ENCODE data around the gene ATXN7L1. TPM values are rescaled to one million over a fixed set of nuclear protein-coding genes. Genes with fewer than 3 reads are reported as not detected.

ATXN7L1 gene
- total and polyA plus RNA-seq, 5 donors, result 2.4 to 6.5 (median 4.5) TPM

DNA sequence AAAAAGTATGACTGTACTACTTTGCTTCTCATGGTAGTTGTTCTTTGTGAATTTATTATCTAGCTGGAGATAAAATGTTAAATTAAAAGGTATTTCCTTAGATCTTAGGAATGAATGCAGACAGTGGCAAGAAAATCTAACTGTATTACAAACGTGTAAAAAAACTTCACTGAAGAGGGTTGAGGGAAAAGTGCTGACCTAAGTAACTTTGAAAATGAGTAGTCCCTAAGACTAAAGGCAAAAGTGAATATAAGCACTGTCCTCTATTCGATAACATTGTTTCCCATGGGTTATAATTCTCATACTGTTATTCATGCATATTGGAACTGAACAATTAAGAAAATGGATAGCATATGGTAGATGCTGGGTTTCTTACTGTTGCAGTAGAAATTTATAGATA lies 148.4 kb downstream of the ATXN7L1 start:
- no peaks in the 10 kb centered on the region for H3K27me3 ChIP-seq (ENCODE audit: control insufficient read depth, insufficient read depth)

DNA sequence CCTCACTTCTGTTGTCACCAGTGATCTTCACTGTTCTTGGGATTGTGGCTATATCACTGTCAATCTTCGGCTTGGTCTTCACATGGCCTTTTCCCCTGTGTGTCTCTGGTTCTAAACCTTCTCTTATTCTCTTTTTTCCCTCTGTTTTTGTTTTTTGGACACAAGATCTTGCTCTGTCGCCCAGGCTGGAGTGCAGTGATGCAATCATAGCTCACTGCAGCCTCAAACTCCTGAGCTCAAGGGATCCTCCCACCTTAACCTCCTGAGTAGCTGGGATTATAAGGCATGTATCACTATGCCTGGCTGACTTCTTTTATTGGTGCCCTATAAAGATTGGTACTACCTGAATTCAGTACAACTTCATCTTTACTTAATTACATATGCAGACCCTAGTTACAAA lies 151.7 kb downstream of the ATXN7L1 start:
- 80% methylated on average over 2 of the region's 2 CpGs for WGBS
- Histone ChIP-seq H3K4me1 (ENCODE audit: control insufficient read depth, insufficient read depth, low read length) (no peaks in the 10 kb centered on the region), H3K4me3 (ENCODE audit: low read length) (no peak overlapping the region), H3K27ac (ENCODE audit: low read length) (no peak overlapping the region), H3K9me3 (ENCODE audit: control insufficient read depth, low read length) (no peaks in the 10 kb centered on the region), H3K27me3 (ENCODE audit: control insufficient read depth, insufficient read depth) (no peaks in the 10 kb centered on the region)
- intact Hi-C loops (cut with DNase I), result no loop called here
- no peak for ATAC-seq
- no peak for DNase-seq

More for the DNA sequence above, 148.4 kb downstream of the ATXN7L1 start:
- no peaks in the 10 kb centered on the region for H3K9me3 ChIP-seq (ENCODE audit: control insufficient read depth, low read length)
- H3K4me3 ChIP-seq (ENCODE audit: low read length), result no peak overlapping the region
- no peak overlapping the region for H3K27ac ChIP-seq (ENCODE audit: low read length)
- H3K4me1 ChIP-seq (ENCODE audit: control insufficient read depth, insufficient read depth, low read length), result no peaks in the 10 kb centered on the region
- WGBS, result 82% methylated on average over 2 of the region's 2 CpGs
- intact Hi-C loops (cut with DNase I), result no loop called here
- ATAC-seq, result no peak
- DNase-seq, result no peak

DNA sequence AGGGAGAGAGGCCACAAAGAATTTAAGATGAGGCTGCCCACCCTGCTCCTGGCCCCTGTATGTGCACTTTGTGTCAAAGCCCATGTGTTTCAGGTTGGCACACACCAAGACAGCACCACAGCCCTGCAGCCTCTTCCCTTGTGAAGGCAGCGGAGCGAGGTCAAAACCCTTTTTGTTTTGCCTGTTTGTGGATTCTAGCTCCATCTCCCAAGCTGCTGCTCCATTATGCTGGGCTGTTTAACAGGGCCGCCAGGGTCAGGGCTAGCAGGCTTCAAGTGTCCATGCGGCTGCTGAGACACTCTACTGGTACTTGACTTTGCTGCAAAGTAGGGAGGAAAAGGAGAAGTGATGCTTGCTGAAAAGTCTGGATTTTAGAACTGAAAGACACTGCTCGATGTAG lies 152.8 kb downstream of the ATXN7L1 start:
- 94% methylated on average over 5 of the region's 5 CpGs for WGBS
- ATAC-seq (no peak), DNase-seq (no peak)
- H3K4me1 ChIP-seq (ENCODE audit: control insufficient read depth, insufficient read depth, low read length), result no peaks in the 10 kb centered on the region
- intact Hi-C loops (cut with DNase I), result no loop called here
- H3K27me3 ChIP-seq (ENCODE audit: control insufficient read depth, insufficient read depth), result no peaks in the 10 kb centered on the region
- no peak overlapping the region for H3K4me3 ChIP-seq (ENCODE audit: low read length)
- no peak overlapping the region for H3K27ac ChIP-seq (ENCODE audit: low read length)
- H3K9me3 ChIP-seq (ENCODE audit: control insufficient read depth, low read length), result no peaks in the 10 kb centered on the region

DNA sequence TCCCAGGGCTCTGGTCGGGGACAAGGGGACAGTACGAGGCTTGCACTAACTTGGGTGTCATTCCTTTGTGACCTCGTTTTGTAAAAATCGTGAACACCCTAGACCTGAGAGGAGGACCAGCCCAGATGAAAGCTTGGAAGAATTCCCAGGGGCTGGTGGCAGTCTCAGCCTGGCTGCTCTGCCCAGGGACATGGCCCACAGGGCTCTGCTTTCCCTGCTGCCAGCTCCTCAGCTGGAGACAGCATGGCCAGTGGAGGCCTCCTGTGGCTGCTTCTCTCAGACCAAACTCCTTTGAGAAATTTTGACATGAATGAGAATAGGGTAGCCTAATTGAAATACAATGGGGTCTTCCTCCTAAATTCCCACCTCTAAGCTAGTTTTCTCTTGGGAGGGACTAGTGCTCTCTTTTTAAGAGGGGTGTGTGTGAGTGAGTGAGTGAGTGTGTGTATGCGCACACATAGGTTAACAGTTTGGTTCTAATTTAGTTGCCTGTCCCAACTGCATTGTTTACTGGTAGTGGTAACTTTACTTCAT lies 154.8 kb downstream of the ATXN7L1 start:
- ATAC-seq, result no peak

DNA sequence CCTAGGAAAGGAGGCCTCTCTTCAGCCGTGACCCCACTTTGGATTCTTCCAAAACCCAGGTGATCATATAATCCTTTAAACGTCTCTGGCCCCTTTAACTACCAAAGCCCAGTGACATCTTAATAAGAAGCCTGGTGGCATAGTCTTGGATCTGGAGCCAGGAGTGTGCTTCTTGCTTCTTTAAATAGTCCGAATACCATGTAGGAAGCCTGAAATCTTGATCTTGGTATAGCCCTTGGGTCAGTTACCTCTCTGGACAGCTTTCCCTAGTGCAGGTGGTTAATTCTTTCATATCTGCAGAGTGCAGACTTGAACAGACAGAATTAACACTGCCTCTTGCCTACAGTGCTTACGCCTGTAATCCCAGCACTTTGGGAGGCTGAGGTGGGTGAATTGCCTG lies 156.5 kb downstream of the ATXN7L1 start:
- ATAC-seq (no peak), DNase-seq (no peak)
- Histone ChIP-seq H3K27ac (ENCODE audit: low read length) (no peak overlapping the region), H3K4me1 (ENCODE audit: control insufficient read depth, insufficient read depth, low read length) (no peaks in the 10 kb centered on the region), H3K9me3 (ENCODE audit: control insufficient read depth, low read length) (no peaks in the 10 kb centered on the region), H3K27me3 (ENCODE audit: control insufficient read depth, insufficient read depth) (no peaks in the 10 kb centered on the region), H3K4me3 (ENCODE audit: low read length) (no peak overlapping the region)
- WGBS, result 86% methylated on average over 4 of the region's 4 CpGs
- intact Hi-C loops (cut with DNase I), result no loop called here

More for the DNA sequence above, 154.8 kb downstream of the ATXN7L1 start:
- intact Hi-C loops (cut with DNase I), result no loop called here
- H3K4me1 ChIP-seq (ENCODE audit: control insufficient read depth, insufficient read depth, low read length), result no peaks in the 10 kb centered on the region
- 92% methylated on average over 5 of the region's 5 CpGs for WGBS
- no peak for DNase-seq
- no peak overlapping the region for H3K4me3 ChIP-seq (ENCODE audit: low read length)
- H3K27me3 ChIP-seq (ENCODE audit: control insufficient read depth, insufficient read depth), result no peaks in the 10 kb centered on the region
- H3K9me3 ChIP-seq (ENCODE audit: control insufficient read depth, low read length), result no peaks in the 10 kb centered on the region
- H3K27ac ChIP-seq (ENCODE audit: low read length), result no peak overlapping the region

DNA sequence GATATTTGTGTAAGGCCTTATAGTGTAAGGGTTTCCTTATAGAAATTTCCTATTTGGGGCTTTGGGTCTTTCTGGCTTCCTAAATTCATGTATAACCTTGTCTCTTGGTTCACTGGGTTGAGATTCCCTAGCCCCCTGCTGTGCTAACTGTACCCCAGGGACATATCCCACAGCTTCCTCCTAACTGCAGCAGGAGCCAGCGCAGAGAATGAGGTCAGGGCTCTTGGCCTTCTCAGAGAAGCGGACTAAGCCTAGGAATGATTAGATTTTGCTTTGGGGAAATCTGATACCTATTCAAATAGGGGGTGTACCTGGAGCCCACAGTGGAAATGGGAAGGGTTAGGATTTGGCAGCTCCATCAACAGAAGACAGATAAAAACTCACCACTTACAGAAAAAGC lies 157.0 kb downstream of the ATXN7L1 start:
- Histone ChIP-seq H3K27ac (ENCODE audit: low read length) (no peak overlapping the region), H3K4me1 (ENCODE audit: control insufficient read depth, insufficient read depth, low read length) (no peaks in the 10 kb centered on the region), H3K9me3 (ENCODE audit: control insufficient read depth, low read length) (no peaks in the 10 kb centered on the region), H3K27me3 (ENCODE audit: control insufficient read depth, insufficient read depth) (no peaks in the 10 kb centered on the region), H3K4me3 (ENCODE audit: low read length) (no peak overlapping the region)
- intact Hi-C loops (cut with DNase I), result no loop called here
- WGBS, result 75% methylated on average over 2 of the region's 2 CpGs
- DNase-seq, result no peak
- ATAC-seq, result peak in 1 of 2 donors; percentile 35

DNA sequence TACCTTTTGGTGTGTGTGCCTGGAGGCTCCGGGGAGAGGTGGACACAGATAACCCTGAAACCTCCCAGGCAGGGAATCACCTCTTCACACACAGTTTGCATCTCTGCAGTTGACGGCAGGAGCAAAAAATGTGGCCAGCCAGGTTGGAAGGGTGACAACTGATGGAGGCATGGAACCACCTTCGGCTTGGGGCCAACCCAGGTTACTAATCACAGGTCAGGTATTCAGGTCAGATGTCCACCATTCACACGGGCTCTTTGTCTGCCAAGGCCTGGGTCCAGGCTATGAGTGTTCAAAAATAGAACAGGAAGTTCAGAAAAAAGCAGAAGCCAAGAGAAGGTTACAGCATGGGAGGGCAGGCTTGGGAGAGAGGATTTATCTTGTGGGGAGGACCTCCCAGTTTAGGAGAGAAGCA lies 157.9 kb downstream of the ATXN7L1 start:
- WGBS, result 41% methylated on average over 4 of the region's 4 CpGs
- Histone ChIP-seq H3K4me3 (ENCODE audit: low read length) (no peak overlapping the region), H3K27me3 (ENCODE audit: control insufficient read depth, insufficient read depth) (no peaks in the 10 kb centered on the region), H3K4me1 (ENCODE audit: control insufficient read depth, insufficient read depth, low read length) (no peaks in the 10 kb centered on the region), H3K27ac (ENCODE audit: low read length) (no peak overlapping the region), H3K9me3 (ENCODE audit: control insufficient read depth, low read length) (no peaks in the 10 kb centered on the region)
- ATAC-seq (peak; percentile 18 to 49), DNase-seq (no peak)
- intact Hi-C loops (cut with DNase I), result no loop called here

DNA sequence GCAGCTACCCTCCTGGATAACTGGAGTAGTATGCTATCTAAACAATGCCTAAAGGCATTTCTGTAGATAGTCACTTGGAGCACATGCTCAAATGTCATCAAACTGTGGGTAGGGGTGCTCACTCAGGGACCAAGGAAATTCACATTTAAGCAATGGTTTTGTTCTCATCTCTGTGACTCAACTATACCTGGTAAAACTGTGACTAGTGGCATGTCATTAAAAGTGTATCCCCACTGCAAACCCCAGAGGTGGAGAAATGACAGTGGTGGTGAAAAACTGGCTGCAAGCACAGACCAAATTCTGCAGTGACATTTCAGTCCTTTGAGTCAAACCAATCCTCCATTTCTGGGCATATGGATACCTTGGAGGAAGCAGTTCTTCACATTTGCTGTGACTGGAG lies 160.9 kb downstream of the ATXN7L1 start:
- DNase-seq (no peak), ATAC-seq (no peak)
- intact Hi-C loops (cut with DNase I), result no loop called here
- H3K4me3 ChIP-seq (ENCODE audit: low read length), result no peak overlapping the region
- no peak overlapping the region for H3K27ac ChIP-seq (ENCODE audit: low read length)
- peaks cover 2% of the 10 kb centered on the region for H3K9me3 ChIP-seq (ENCODE audit: control insufficient read depth, low read length)
- no peaks in the 10 kb centered on the region for H3K4me1 ChIP-seq (ENCODE audit: control insufficient read depth, insufficient read depth, low read length)
- no peaks in the 10 kb centered on the region for H3K27me3 ChIP-seq (ENCODE audit: control insufficient read depth, insufficient read depth)

DNA sequence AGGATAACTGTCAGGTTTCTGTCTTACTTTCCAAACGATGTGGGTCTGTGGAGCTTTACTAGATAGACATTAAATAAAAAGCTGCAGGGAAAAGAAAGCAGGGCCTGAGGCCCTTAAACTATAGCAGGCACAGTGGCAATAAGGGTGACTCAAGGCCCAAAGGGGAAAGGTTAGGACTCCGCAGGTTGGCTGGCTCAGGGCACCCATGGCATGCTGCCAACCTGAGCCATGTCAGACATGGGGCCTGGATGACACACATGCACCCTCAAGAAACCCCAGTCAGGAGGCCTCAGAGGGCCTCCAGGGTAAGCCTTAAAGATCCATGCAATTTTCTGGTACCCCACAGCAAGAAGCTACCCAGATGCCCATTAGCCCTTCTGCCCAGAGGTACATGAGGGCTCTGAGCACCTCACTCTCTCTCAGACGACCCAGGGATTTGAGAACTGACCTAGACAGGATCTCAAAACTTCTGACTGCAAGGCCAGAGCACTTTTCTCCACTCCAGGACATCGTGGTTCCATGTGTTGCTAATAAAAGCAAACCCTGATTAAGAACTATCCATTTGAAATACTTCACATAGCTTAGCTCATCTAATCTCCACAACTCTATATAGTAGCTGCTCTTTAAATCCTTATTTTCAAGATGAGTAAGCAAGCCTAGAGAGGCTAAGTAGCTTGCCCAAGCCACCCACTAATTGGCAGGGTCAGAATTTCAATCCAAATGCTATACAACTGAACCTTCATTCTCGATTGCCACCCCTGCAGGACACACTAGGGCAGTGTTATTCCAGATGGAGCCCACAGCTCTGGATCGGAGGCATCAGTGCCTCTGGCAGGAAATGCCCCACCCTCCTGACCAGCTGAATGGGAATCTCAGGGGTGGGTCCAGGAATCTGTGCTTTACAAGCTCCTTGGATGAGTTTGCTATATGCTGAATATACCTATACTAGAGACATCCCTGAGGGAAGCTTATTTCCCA lies 162.6 kb downstream of the ATXN7L1 start:
- peak in 1 of 2 donors; percentile 54 for ATAC-seq
- intact Hi-C loops (cut with DNase I), result no loop called here
- H3K4me3 ChIP-seq (ENCODE audit: low read length), result no peak overlapping the region
- H3K4me1 ChIP-seq (ENCODE audit: control insufficient read depth, insufficient read depth, low read length), result no peaks in the 10 kb centered on the region
- H3K27me3 ChIP-seq (ENCODE audit: control insufficient read depth, insufficient read depth), result no peaks in the 10 kb centered on the region
- no peak overlapping the region for H3K27ac ChIP-seq (ENCODE audit: low read length)
- H3K9me3 ChIP-seq (ENCODE audit: control insufficient read depth, low read length), result peaks cover 2% of the 10 kb centered on the region
- peak in 1 of 3 donors; percentile 49 for DNase-seq
- WGBS, result 66% methylated on average over 6 of the region's 6 CpGs

DNA sequence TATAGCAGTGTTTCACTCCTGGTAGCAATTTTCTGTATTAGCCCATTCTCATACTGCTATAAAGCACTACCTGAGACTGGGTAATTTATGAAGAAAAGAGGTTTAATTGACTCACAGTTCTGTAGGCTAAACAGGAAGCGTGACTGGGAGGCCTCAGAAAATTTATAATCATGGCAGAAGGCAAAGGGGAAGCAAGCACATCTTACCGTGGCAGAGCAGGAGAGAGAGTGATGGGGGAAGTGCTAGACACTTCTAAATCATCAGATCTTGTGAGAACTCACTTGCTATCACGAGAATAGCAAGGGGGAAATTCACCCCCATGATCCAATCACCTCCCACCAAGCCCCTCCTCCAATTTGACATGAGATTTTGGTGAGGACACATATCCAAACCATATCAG lies 163.5 kb downstream of the ATXN7L1 start:
- H3K27me3 ChIP-seq (ENCODE audit: control insufficient read depth, insufficient read depth), result no peaks in the 10 kb centered on the region
- no peak for ATAC-seq
- H3K4me3 ChIP-seq (ENCODE audit: low read length), result no peak overlapping the region
- WGBS, result 90% methylated on average over 3 of the region's 3 CpGs
- H3K27ac ChIP-seq (ENCODE audit: low read length), result no peak overlapping the region
- H3K4me1 ChIP-seq (ENCODE audit: control insufficient read depth, insufficient read depth, low read length), result peaks cover 2% of the 10 kb centered on the region
- DNase-seq, result no peak
- H3K9me3 ChIP-seq (ENCODE audit: control insufficient read depth, low read length), result peaks cover 2% of the 10 kb centered on the region
- intact Hi-C loops (cut with DNase I), result no loop called here

DNA sequence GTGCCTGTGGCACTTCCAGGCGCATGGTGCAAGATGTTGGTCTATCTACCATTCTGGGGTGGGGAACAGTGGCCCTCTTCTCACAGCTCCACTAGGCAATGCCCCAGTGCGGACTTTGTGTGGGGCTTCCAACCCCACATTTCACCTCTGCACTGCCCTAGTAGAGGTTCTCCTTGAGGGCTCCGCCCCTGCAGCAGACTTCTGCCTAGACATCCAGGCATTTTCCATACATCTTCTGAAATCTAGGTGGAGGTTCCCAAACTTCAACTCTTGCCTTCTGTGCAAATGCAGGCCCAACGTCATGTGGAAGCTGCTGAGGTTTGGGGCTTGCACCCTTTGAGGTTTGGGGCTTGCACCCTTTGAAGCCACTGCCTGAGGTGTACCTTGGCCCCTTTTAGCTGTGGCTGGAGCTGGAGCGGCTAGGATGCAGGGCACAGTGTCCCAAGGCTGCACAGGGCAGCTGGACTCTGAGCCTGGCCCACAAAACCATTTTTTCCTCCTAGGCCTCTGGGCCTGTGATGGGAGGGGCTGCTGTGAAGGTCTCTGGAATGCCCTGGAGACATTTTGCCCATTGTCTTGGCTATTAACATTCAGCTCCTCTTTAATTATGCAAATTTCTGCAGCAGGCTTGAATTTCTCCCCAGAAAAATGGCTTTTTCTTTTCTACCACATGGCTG lies 164.5 kb downstream of the ATXN7L1 start:
- ATAC-seq (no peak), DNase-seq (no peak)
- H3K27ac ChIP-seq (ENCODE audit: low read length), result no peak overlapping the region
- peaks cover 2% of the 10 kb centered on the region for H3K9me3 ChIP-seq (ENCODE audit: control insufficient read depth, low read length)
- intact Hi-C loops (cut with DNase I), result no loop called here
- WGBS, result 97% methylated on average over 5 of the region's 5 CpGs
- peaks cover 2% of the 10 kb centered on the region for H3K4me1 ChIP-seq (ENCODE audit: control insufficient read depth, insufficient read depth, low read length)
- no peaks in the 10 kb centered on the region for H3K27me3 ChIP-seq (ENCODE audit: control insufficient read depth, insufficient read depth)
- H3K4me3 ChIP-seq (ENCODE audit: low read length), result no peak overlapping the region
